ENCODE measurements around the gene PLCG2.
"Not testable (repeated sequence)": the region's sequence is repeated elsewhere in the genome, so short reads cannot be mapped to it uniquely, and the experiment has no call there.

The PLCG2 gene

DNA sequence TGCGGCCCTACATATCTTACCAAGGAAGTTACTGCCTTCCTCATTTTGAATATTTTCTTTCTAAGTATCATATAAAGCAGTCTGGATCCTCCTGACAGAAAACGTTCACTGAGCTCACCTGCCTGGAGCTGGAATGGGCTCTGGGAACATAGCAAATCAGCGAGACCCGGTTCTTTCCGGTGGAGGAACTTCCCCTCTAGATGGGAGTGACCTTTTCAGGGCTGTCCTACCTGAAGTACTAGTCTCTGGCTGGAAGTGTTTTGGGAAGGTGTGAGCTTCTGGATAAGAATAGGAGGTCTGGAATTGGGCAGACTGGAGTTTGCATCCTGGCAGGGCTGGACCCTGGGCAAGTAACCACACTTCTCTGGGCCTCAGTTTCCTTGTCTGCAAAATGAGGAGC lies 152.8 kb downstream of the PLCG2 start:
- no peak overlapping the region for H3K9ac ChIP-seq (ENCODE audit: low read depth, low read length)
- no peaks in the 10 kb centered on the region for H3K27me3 ChIP-seq (ENCODE audit: control insufficient read depth, insufficient read depth, low read length)
- no peak overlapping the region for H3K4me3 ChIP-seq (ENCODE audit: low read depth, low read length)
- no peak overlapping the region for H3K27ac ChIP-seq (ENCODE audit: low read depth, low read length)
- no peaks in the 10 kb centered on the region for H3K9me3 ChIP-seq (ENCODE audit: control insufficient read depth, insufficient read depth, low read length)
- H3K36me3 ChIP-seq (ENCODE audit: control insufficient read depth, insufficient read depth, low read length), result no peaks in the 10 kb centered on the region
- H3K4me1 ChIP-seq (ENCODE audit: control insufficient read depth, insufficient read depth, low read length), result no peaks in the 10 kb centered on the region

DNA sequence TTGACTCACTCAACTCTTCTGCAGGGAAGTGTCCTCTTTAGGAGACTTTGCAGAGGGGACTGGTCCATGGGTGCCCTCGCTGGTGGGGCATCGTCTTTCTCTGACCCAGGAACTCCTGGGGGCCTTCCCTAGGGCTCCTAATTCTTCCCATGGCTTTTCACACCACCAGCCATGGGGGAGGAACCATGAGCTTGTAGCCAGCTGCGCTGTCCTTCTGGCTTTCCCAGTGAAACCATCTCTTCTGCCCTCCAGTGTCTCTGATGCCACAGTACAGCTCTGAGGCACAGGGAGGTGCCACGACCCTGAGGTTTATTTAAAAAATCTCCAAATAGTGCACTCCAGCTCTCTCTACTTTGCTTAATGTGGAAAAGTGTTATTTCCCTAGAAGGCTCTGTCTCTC lies 153.6 kb downstream of the PLCG2 start:
- H3K36me3 ChIP-seq (ENCODE audit: control insufficient read depth, insufficient read depth, low read length), result no peaks in the 10 kb centered on the region
- no peaks in the 10 kb centered on the region for H3K9me3 ChIP-seq (ENCODE audit: control insufficient read depth, insufficient read depth, low read length)
- no peaks in the 10 kb centered on the region for H3K27me3 ChIP-seq (ENCODE audit: control insufficient read depth, insufficient read depth, low read length)
- H3K9ac ChIP-seq (ENCODE audit: low read depth, low read length), result no peak overlapping the region
- no peak overlapping the region for H3K4me3 ChIP-seq (ENCODE audit: low read depth, low read length)
- H3K4me1 ChIP-seq (ENCODE audit: control insufficient read depth, insufficient read depth, low read length), result peaks cover 7% of the 10 kb centered on the region
- no peak overlapping the region for H3K27ac ChIP-seq (ENCODE audit: low read depth, low read length)

DNA sequence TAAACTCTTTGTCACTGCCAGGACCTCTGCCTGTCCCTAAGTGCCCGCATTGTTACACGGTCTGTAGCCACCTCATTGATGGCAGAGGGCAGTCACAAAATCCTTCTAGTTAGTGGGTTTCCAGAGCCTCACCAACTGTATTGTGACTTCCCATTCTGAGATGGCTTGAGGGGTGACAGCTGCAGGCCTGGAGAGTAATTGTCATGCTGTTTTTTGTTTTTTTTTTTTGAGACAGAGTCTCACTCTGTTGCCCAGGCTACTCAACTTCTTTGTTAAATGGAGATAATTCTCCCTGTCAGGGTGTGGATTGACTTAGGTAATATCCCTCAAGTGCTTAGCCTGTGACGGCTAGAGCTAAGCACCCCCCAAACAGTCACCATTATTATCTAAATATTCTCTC lies 154.3 kb downstream of the PLCG2 start:
- H3K4me1 ChIP-seq (ENCODE audit: control insufficient read depth, insufficient read depth, low read length), result peaks cover 12% of the 10 kb centered on the region
- no peaks in the 10 kb centered on the region for H3K27me3 ChIP-seq (ENCODE audit: control insufficient read depth, insufficient read depth, low read length)
- no peaks in the 10 kb centered on the region for H3K36me3 ChIP-seq (ENCODE audit: control insufficient read depth, insufficient read depth, low read length)
- H3K9me3 ChIP-seq (ENCODE audit: control insufficient read depth, insufficient read depth, low read length), result no peaks in the 10 kb centered on the region
- no peak overlapping the region for H3K27ac ChIP-seq (ENCODE audit: low read depth, low read length)
- H3K4me3 ChIP-seq (ENCODE audit: low read depth, low read length), result no peak overlapping the region
- H3K9ac ChIP-seq (ENCODE audit: low read depth, low read length), result no peak overlapping the region

DNA sequence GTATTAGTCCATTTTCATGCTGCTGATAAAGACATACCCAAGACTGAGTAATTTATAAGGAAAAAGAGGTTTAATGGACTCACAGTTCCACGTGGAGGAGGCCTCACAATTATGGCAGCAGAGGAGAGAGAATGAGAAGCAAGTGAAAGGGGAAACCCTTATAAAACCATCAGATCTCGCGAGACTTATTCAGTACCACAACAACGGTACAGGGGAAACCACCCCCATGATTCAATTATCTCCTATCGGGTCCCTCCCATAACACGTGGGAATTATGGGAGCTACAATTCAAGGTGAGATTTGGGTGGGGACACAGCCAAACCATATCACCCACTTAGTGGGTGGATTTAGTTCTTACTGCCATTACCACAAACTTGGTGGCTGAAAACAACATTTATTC lies 155.6 kb downstream of the PLCG2 start:
- H3K27ac ChIP-seq (ENCODE audit: low read depth, low read length); H3K27me3 ChIP-seq (ENCODE audit: control insufficient read depth, insufficient read depth, low read length); H3K9ac ChIP-seq (ENCODE audit: low read depth, low read length); H3K9me3 ChIP-seq (ENCODE audit: control insufficient read depth, insufficient read depth, low read length); H3K4me3 ChIP-seq (ENCODE audit: low read depth, low read length); H3K36me3 ChIP-seq (ENCODE audit: control insufficient read depth, insufficient read depth, low read length): not testable (repeated sequence)
- H3K4me1 ChIP-seq (ENCODE audit: control insufficient read depth, insufficient read depth, low read length), result peaks cover 26% of the 10 kb centered on the region

DNA sequence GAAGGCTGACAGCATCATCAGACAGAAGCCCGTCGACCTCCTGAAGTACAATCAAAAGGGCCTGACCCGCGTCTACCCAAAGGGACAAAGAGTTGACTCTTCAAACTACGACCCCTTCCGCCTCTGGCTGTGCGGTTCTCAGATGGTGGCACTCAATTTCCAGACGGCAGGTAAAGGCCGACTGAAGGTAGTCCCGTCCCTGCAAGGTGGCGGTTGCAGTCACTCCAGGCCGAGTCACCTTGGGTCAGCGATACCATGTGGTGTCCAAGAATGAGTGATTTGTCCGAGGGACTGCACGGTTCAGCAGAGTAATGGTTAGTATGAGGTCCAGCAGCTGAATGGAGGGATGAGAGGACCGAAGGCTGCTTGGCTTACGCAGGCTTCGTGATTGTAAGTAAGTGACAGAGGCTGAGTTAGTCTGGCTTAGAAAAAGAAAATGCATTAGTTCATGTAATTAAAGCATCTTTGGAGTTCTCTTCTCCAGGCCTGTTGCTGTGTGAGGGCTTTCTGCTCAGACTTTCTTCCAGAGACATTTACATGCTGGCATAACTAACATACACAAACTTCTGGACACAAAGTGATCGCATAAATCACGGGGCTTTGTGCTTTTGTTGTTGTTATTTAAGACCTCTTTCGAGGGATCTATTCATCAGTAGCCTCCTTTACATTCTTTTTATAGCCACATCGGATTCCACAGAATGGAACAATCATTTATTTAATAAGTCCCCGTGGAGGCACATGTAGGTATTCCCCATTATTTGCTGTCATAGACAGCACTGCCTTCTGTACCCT lies 157.3 kb downstream of the PLCG2 start:
- H3K36me3 ChIP-seq (ENCODE audit: control insufficient read depth, insufficient read depth, low read length), result no peaks in the 10 kb centered on the region
- H3K4me3 ChIP-seq (ENCODE audit: low read depth, low read length), result no peak overlapping the region
- H3K9me3 ChIP-seq (ENCODE audit: control insufficient read depth, insufficient read depth, low read length), result no peaks in the 10 kb centered on the region
- H3K9ac ChIP-seq (ENCODE audit: low read depth, low read length), result no peak overlapping the region
- no peak overlapping the region for H3K27ac ChIP-seq (ENCODE audit: low read depth, low read length)
- H3K4me1 ChIP-seq (ENCODE audit: control insufficient read depth, insufficient read depth, low read length), result peaks cover 41% of the 10 kb centered on the region
- no peaks in the 10 kb centered on the region for H3K27me3 ChIP-seq (ENCODE audit: control insufficient read depth, insufficient read depth, low read length)

DNA sequence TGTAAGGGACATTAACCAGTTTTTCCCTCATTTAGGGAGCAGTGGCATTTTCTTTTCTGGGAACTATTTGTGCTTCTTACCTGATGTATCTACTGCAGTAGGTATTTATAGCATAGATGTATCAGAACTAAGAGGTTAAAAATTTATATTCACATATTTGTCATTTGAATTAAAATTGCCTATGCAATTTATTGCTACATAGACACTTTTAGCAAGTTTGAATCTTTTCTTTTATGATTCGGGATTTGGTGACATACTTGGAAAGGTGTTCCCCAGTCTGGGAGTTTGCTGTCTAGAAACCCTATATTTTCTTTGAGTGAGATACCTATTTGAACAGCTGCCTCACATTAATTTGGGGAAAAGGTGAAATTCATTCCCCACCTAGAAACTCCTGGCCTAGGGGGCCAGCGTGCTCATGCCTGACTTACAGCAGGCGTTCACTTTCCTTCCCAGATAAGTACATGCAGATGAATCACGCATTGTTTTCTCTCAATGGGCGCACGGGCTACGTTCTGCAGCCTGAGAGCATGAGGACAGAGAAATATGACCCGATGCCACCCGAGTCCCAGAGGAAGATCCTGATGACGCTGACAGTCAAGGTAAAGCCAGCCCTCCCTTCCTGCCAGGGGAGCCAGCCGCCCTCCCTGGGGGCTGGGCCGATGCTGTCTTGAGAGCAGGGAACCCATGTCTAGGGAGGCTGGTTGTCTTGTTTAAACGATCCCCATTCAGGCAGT lies 158.4 kb downstream of the PLCG2 start:
- H3K27me3 ChIP-seq (ENCODE audit: control insufficient read depth, insufficient read depth, low read length), result no peaks in the 10 kb centered on the region
- H3K9me3 ChIP-seq (ENCODE audit: control insufficient read depth, insufficient read depth, low read length), result no peaks in the 10 kb centered on the region
- no peaks in the 10 kb centered on the region for H3K36me3 ChIP-seq (ENCODE audit: control insufficient read depth, insufficient read depth, low read length)

DNA sequence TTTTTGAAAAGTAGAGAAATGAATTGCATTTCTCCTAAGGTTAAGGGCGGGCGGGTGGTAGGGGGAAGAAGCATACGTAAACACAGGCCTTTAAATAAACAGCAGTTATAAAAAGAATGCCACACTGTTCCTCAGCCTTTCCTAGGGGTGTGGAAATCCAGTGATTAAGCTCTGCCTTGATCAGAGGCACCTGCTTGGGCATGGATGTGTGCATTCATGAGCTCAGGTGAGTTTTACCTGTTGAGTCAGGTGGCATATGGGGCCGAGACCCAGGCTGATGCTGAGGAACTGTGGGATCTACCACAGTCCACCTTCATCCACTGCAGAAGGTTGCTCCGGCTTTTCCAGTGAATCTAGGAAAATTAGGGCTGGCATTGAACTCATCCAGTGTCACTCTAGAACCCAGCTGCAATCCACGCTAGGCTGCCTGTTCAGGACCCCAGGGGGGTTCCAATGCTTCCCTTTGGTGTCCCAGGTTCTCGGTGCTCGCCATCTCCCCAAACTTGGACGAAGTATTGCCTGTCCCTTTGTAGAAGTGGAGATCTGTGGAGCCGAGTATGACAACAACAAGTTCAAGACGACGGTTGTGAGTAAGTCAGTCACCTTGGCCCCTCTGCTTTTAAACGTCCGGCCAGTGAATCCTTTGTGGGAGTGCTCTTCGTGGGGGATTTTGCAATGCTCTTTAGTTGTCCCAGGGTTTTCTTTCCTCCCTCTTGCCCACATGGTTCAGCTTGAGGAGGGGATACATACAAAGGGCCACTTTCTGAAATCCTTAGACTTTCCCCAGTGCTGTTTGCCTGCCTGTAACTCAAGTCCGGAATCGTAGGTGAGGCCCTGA lies 159.5 kb downstream of the PLCG2 start:
- Histone ChIP-seq H3K36me3 (ENCODE audit: control insufficient read depth, insufficient read depth, low read length) (no peaks in the 10 kb centered on the region), H3K9me3 (ENCODE audit: control insufficient read depth, insufficient read depth, low read length) (no peaks in the 10 kb centered on the region), H3K27ac (ENCODE audit: low read depth, low read length) (peak overlapping the region; percentile 17), H3K4me3 (ENCODE audit: low read depth, low read length) (no peak overlapping the region), H3K27me3 (ENCODE audit: control insufficient read depth, insufficient read depth, low read length) (peaks cover 5% of the 10 kb centered on the region; the same call in 1 of the 2 replicates), H3K9ac (ENCODE audit: low read depth, low read length) (no peak overlapping the region), H3K4me1 (ENCODE audit: control insufficient read depth, insufficient read depth, low read length) (peaks cover 63% of the 10 kb centered on the region)

More for the DNA sequence above, 158.4 kb downstream of the PLCG2 start:
- H3K27ac ChIP-seq (ENCODE audit: low read depth, low read length), result no peak overlapping the region
- H3K4me3 ChIP-seq (ENCODE audit: low read depth, low read length), result no peak overlapping the region
- peaks cover 52% of the 10 kb centered on the region for H3K4me1 ChIP-seq (ENCODE audit: control insufficient read depth, insufficient read depth, low read length)
- no peak overlapping the region for H3K9ac ChIP-seq (ENCODE audit: low read depth, low read length)

DNA sequence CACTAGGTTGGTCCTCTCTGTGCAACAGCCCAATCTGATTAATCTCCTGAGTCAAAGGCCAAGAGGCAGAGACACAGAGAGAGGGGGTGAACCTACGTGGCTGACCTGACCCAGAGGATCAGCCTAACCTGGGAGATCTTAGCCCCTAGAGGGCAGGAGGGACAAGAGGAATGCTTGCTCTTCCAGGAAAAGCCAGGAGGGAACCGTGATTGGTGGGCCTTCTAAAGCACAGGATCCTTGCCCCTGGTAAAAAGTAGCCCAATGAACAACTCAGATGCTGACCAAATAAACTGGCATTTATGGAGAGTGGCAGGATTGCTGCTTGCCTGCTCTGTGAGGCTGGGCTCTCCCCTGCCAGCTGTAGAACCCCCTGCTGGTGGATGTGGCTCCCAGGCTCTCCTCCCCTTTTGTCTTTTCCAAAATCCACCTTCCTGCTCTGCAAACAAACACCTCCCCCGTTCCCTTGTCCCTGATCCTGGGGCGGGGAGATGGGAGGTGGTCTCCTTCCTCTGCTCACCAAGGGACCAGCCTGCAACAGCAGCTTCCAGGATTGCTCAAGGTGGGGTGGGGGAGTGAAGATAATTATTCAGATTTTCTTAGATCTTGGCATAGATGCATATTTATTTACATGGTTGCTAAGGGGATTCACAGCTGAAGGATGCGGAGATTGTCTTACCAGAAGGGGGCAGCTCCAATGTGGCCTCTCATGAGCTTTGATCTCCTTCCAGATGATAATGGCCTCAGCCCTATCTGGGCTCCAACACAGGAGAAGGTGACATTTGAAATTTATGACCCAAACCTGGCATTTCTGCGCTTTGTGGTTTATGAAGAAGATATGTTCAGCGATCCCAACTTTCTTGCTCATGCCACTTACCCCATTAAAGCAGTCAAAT lies 160.3 kb downstream of the PLCG2 start:
- no peaks in the 10 kb centered on the region for H3K36me3 ChIP-seq (ENCODE audit: control insufficient read depth, insufficient read depth, low read length)
- H3K9ac ChIP-seq (ENCODE audit: low read depth, low read length), result no peak overlapping the region
- peaks cover 5% of the 10 kb centered on the region; the same call in 1 of the 2 replicates for H3K27me3 ChIP-seq (ENCODE audit: control insufficient read depth, insufficient read depth, low read length)
- peak overlapping the region; percentile 17 for H3K27ac ChIP-seq (ENCODE audit: low read depth, low read length)
- no peaks in the 10 kb centered on the region for H3K9me3 ChIP-seq (ENCODE audit: control insufficient read depth, insufficient read depth, low read length)
- H3K4me3 ChIP-seq (ENCODE audit: low read depth, low read length), result peak overlapping the region; percentile 3; the same call in 1 of the 2 replicates
- peaks cover 65% of the 10 kb centered on the region for H3K4me1 ChIP-seq (ENCODE audit: control insufficient read depth, insufficient read depth, low read length)

DNA sequence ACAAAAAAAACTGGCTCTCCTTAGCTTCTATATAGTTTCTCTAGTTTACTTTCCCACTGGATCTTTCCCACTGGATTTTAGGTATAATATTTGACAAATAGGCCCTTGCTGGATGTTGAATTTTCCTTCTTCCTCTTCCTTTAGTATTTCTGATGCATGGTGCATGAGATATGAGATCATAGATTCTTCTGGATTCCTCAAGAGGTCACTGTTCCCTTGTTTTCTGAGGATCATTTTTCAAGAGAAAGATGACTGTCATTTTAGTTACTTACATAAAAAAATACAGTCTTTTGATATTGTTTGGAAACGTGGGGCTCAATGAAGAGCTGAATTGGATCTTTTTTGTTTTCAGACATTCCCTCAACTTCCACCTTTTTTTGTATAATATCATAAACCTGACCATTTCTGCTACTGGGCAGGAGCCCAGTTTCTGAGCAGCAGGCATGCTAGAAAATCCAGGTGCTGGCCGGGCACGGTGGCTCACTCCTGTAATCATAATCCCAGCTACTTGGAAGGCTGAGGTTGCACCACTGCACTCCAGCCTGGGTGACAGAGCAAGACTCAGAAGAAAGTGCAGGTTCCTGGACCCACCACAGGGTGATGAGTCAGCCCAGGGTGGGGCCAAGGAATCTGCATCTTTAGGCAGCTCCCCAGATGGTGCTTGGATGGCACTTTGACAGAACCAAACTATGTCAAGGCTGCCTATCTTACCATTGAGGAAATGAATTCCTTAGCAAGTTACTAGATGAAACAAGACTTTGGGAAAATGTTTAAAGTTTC lies 161.9 kb downstream of the PLCG2 start:
- Histone ChIP-seq H3K36me3 (ENCODE audit: control insufficient read depth, insufficient read depth, low read length) (no peaks in the 10 kb centered on the region), H3K4me1 (ENCODE audit: control insufficient read depth, insufficient read depth, low read length) (peaks cover 70% of the 10 kb centered on the region)

More for the DNA sequence above, 161.9 kb downstream of the PLCG2 start:
- Histone ChIP-seq H3K27me3 (ENCODE audit: control insufficient read depth, insufficient read depth, low read length) (peaks cover 11% of the 10 kb centered on the region; the same call in 1 of the 2 replicates), H3K9ac (ENCODE audit: low read depth, low read length) (no peak overlapping the region), H3K9me3 (ENCODE audit: control insufficient read depth, insufficient read depth, low read length) (no peaks in the 10 kb centered on the region), H3K27ac (ENCODE audit: low read depth, low read length) (no peak overlapping the region), H3K4me3 (ENCODE audit: low read depth, low read length) (no peak overlapping the region)

Measured in HUES48 (cell line).